ENCODE measurements around the gene DOCK1.

DNA sequence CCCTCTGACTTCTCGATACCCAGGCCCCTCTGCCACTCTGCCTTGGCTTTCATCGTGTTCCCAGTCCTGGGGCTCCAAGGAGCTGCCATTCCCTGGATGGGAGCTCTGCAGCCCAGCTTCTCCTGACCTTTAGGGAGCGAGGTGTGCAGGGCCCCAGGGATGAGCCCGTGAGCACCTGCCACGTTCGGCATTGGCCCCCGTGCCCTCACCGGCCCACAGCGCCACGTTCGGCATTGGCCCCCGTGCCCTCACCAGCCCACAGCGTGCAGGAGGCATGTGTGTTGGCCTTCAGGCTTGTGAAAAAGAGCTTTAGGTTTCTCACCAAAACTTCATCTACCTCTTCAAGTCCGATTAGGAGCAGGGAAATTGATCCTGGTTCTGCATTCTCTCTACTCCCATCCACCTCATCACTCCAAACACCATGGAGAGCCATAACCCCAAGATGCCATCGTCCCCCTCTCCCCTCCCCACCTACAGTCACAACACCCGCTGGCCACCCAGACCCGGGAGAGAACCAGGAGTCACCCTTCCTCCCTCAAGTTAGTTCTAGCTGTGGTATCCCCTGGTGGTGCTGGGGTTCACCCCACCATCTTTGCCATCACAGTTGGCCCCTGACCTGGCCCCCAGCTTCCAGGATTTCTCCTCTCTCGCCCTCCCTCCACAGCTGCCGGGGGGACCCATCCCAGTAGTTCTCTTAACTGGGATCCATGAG is 524.5 kb downstream of the DOCK1 start:
- TF ChIP-seq, protein P1, sequence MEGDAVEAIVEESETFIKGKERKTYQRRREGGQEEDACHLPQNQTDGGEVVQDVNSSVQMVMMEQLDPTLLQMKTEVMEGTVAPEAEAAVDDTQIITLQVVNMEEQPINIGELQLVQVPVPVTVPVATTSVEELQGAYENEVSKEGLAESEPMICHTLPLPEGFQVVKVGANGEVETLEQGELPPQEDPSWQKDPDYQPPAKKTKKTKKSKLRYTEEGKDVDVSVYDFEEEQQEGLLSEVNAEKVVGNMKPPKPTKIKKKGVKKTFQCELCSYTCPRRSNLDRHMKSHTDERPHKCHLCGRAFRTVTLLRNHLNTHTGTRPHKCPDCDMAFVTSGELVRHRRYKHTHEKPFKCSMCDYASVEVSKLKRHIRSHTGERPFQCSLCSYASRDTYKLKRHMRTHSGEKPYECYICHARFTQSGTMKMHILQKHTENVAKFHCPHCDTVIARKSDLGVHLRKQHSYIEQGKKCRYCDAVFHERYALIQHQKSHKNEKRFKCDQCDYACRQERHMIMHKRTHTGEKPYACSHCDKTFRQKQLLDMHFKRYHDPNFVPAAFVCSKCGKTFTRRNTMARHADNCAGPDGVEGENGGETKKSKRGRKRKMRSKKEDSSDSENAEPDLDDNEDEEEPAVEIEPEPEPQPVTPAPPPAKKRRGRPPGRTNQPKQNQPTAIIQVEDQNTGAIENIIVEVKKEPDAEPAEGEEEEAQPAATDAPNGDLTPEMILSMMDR (IDR thresholded peaks at IDR 0.05), result no peak
- no peak for TF ChIP-seq POLR2A (IDR thresholded peaks at IDR 0.05)
